ENCODE results near the gene DRAM1. TPM values are rescaled to one million over a fixed set of nuclear protein-coding genes. Genes with fewer than 3 reads are reported as not detected.

The DRAM1 gene
- total RNA-seq, 1 experiment from 2014 or later: 6.5 TPM

GRCh38 chr12:101876322-101876860, 989 bp upstream of the DRAM1 start:
- Histone ChIP-seq H3K4me1 (ENCODE audit: insufficient read depth, low read length) (no peaks in the 10 kb centered on the region), H2BK15ac (ENCODE audit: low read depth, low read length) (no peak overlapping the region), H2AK5ac (ENCODE audit: insufficient read length, low read length) (no peak overlapping the region), H4K20me1 (ENCODE audit: control insufficient read depth, insufficient read depth, insufficient read length) (no peaks in the 10 kb centered on the region), H2BK120ac (ENCODE audit: low read depth, low read length, poor library complexity, severe bottlenecking) (no peak overlapping the region), H3K23me2 (ENCODE audit: insufficient read length, low read depth, low read length, poor library complexity, severe bottlenecking) (peaks cover 9% of the 10 kb centered on the region), H4K5ac (ENCODE audit: insufficient read length, low read depth, low read length) (no peak overlapping the region), H3K23ac (ENCODE audit: insufficient read length, low read depth, low read length) (no peak overlapping the region), H3K27me3 (ENCODE audit: insufficient read depth, low read length) (no peaks in the 10 kb centered on the region; the same call in 1 of the 2 replicates), H3K79me1 (ENCODE audit: insufficient read depth, low read depth, low read length, poor library complexity, severe bottlenecking) (no peaks in the 10 kb centered on the region), H3K27ac (ENCODE audit: insufficient read length, low read depth, low read length) (no peak overlapping the region), H3K9ac (ENCODE audit: extremely low read depth, insufficient read length, low read length) (no peak overlapping the region), H3T11ph (ENCODE audit: low read length) (no peak overlapping the region), H3K79me2 (ENCODE audit: insufficient read depth, low read length) (no peaks in the 10 kb centered on the region), H3K4me2 (ENCODE audit: insufficient read depth, insufficient read length, low read length) (peak overlapping the region; percentile 71), H3K18ac (ENCODE audit: insufficient read length, low read depth, low read length) (peak overlapping the region; percentile 66), H2AFZ (ENCODE audit: low read length) (no peak overlapping the region), H2BK20ac (ENCODE audit: low read depth, low read length, poor library complexity, severe bottlenecking) (no peak overlapping the region), H3K14ac (ENCODE audit: insufficient read depth, low read length) (no peak overlapping the region), H4K8ac (replicated peaks; ENCODE audit: insufficient read length, low read depth, low read length) (no peak overlapping the region), H4K91ac (ENCODE audit: insufficient read length, low read depth, low read length) (no peak overlapping the region), H3K9me3 (ENCODE audit: control insufficient read depth, low read depth, low read length) (no peaks in the 10 kb centered on the region), H2BK5ac (ENCODE audit: insufficient read length, low read length) (no peak overlapping the region), H3K4ac (ENCODE audit: low read depth, low read length) (no peak overlapping the region), H3K56ac (ENCODE audit: insufficient read length, low read depth, low read length) (no peak overlapping the region), H2BK12ac (ENCODE audit: insufficient read length, low read depth, low read length) (no peak overlapping the region)
- H3K27ac Mint-ChIP-seq: no peak overlapping the region
- H3K27me3 Mint-ChIP-seq (ENCODE audit: low read depth): peaks cover 16% of the 10 kb centered on the region
- peak overlapping the region; percentile 85 to 94 for H3K4me3 Mint-ChIP-seq
- no CpG with 5 or more reads among the region's 9 CpGs for WGBS (ENCODE audit: extremely low coverage, insufficient read length, low lambda C conversion rate)
- peaks cover 0 to 5% (median 5%) of the 10 kb centered on the region in 3 experiments; a peak in 5 of 7 replicates for H3K36me3 Mint-ChIP-seq (ENCODE audit: insufficient read depth in 1 of 3, low read depth in 3 of 3)
- DNase-seq: no peak
- peaks cover 2% of the 10 kb centered on the region in 2 experiments; a peak in 2 of 5 replicates for H3K9me3 Mint-ChIP-seq
- peaks cover 9 to 11% of the 10 kb centered on the region in 2 experiments for H3K4me1 Mint-ChIP-seq
- no peak for TF ChIP-seq CTCF (conservative IDR thresholded peaks at IDR 0.05)
